ENCODE results near the gene CCL4.
"Not testable (repeated sequence)": the region's sequence is repeated elsewhere in the genome, so short reads cannot be mapped to it uniquely, and the experiment has no call there.

DNA sequence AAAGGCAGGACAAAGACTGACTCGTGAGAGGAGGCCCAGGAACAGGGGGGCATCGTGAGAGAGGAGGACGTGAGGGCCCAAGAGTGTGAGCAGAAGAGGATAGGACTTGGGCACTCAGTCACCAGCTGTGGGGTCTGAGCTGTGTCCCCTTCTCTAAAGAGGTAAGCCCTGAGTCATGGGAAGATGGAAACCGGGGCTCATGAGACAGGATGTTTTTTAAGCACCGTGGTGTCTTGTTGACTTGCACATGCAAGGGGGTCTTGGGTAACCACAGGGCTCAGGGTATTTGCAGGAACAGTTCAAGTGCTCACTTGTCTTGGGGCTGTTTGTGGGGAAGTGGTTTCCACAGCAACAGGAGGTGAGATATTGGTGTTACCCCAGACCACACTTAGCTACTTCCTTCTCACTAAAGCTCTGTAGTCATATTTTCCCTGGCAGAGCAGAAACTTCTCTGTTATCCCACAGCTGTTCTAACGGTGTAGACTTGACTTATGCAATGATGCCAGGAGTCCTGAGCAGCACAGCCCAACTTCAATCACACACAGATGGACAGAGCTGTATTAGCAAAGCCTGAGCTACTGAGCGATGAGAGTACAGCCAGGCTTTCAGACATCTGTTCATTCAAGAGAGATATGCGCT, 21.0 kb upstream of the CCL4 start:
- not testable (repeated sequence) for TF ChIP-seq CTCF, POLR2A (IDR thresholded peaks at IDR 0.05)
